Body of pancreas (tissue), 4 donors: ENCODE data around the gene TALDO1.

ENCODE experiments used
- POLR2A ChIP-seq, 3 donors: fragments of 450-650 bp; IDR thresholded peaks; one replicate each; pipeline ENCODE4 v1.6.1; 2016; ENCODE audit warnings: antibody characterized with exemption in 3 of 3, mild to moderate bottlenecking in 2 of 3
- TF ChIP-seq, protein P1 (sequence below), 7 experiments: fragments of 450-650 bp in 4 of 7; fragments of 200-600 bp in 3 of 7; sonication (generic) in 3 of 7; IDR thresholded peaks; one replicate each; pipeline ENCODE4 v1.5.1; 2016 to 2019; ENCODE audit warnings: antibody characterized with exemption in 7 of 7

DNA sequence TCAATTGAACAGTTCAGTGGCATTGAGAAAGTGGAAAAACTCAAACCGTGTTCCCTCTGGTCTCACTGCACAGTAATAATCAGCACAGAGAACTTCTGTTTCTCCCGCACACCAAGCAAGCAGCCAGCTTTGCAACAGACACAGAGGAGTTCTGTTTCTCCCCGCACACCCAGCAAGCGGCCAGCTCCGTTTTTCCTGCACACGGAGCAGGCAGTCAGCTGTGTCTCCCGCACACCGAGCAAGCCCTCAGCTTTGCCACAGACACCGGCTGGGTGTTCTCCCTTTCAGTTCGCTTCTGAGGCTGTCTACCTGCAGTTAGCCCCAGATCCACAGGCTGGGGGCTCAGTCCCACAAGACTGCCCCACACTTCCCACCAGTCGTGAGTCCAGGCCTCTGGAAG, 9.9 kb upstream of the TALDO1 start:
- TF ChIP-seq, protein P1, sequence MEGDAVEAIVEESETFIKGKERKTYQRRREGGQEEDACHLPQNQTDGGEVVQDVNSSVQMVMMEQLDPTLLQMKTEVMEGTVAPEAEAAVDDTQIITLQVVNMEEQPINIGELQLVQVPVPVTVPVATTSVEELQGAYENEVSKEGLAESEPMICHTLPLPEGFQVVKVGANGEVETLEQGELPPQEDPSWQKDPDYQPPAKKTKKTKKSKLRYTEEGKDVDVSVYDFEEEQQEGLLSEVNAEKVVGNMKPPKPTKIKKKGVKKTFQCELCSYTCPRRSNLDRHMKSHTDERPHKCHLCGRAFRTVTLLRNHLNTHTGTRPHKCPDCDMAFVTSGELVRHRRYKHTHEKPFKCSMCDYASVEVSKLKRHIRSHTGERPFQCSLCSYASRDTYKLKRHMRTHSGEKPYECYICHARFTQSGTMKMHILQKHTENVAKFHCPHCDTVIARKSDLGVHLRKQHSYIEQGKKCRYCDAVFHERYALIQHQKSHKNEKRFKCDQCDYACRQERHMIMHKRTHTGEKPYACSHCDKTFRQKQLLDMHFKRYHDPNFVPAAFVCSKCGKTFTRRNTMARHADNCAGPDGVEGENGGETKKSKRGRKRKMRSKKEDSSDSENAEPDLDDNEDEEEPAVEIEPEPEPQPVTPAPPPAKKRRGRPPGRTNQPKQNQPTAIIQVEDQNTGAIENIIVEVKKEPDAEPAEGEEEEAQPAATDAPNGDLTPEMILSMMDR (IDR thresholded peaks at IDR 0.05), result no peak
- TF ChIP-seq POLR2A (IDR thresholded peaks at IDR 0.05), result no peak
